ENCODE data around the gene GPR62.
"Not testable (repeated sequence)": the region's sequence is repeated elsewhere in the genome, so short reads cannot be mapped to it uniquely, and the experiment has no call there.

Gene GPR62

GRCh38 chr3:51971350-51971749 lies 16.2 kb downstream of the GPR62 start:
- DNase-seq = no peak

GRCh38 chr3:51974277-51974962 lies 19.2 kb downstream of the GPR62 start:
- no peak for DNase-seq

DNA sequence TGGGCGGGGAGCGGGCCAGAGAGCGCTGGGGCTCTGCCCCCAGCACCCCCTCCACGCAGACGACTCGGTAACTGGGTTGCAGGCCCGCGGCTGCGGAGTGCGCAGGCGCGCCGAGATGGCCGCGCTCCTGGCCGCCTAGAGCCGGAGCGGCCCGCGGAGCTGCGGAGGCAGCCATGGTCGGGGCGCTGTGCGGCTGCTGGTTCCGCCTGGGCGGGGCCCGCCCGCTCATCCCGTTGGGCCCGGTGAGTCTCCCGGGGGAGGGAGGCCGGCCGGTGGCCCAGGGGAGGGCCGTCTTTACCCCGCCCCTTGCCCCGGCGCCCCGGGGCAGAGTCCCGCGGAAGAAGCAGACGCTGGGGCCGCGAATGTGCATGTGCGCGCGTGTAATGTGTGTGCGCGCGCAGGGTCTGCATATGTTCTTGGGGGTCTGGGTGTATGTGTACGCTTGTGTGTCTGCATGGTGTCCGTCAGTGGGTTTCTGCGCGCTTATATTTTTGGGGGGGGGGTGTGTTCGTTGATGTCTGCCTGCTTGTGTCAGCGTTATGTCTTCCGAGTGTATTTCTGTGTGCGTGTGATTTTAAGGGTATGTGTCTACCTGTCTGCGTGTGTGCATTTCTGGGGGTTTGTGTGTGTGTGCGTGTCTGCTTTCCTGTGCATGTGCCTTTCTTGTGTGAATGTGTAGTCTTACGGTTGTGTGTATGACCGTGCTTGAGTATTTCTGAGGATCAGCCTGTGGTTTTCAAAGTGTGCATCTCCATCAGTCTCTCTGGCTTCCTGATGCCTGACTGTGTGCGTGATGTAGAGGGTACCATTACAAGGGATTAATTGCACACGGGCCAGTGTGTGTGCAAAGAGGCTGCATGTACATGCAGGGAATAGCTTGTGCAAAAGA lies 20.0 kb downstream of the GPR62 start, which contains the start of gene ABHD14A:
ABHD14A (plus strand) TSS at position 102 of the 889 bp plus-strand sequence; CDS start at position 174, 72 bp downstream.
- peak; percentile 57 for DNase-seq

DNA sequence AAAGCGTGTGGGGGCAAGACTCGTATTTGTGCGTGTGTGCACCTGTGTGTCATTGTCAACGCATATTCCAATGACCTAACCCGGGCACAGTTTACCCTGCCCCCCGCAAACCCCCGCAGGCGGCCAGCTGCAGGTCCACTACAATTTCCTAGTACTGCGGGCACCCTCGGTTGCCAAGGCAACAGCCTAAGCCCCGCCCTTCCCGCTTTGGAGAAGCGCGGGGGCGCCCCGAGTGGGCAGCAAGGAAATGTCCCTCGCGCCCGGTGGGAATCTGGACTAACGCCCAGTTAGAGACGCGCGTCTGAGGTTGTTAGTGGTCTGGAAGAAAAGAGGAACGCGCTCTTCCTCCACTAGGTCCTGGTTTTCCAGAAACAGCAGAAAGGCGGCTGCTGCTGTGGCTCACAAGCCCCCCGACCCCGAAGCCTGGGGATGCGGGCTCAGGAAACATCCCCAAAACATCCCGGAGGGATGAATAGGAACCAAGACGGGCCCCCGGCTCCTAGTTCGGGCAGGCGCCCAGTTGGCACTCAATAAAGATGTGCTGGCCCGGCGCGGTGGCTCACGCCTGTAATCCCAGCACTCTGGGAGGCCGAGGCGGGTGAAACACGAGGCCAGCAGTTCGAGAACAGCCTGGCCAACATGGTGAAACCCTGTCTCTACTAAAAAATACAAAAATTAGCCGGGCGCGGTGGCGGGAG lies 20.8 kb downstream of the GPR62 start:
- no peak for DNase-seq

DNA sequence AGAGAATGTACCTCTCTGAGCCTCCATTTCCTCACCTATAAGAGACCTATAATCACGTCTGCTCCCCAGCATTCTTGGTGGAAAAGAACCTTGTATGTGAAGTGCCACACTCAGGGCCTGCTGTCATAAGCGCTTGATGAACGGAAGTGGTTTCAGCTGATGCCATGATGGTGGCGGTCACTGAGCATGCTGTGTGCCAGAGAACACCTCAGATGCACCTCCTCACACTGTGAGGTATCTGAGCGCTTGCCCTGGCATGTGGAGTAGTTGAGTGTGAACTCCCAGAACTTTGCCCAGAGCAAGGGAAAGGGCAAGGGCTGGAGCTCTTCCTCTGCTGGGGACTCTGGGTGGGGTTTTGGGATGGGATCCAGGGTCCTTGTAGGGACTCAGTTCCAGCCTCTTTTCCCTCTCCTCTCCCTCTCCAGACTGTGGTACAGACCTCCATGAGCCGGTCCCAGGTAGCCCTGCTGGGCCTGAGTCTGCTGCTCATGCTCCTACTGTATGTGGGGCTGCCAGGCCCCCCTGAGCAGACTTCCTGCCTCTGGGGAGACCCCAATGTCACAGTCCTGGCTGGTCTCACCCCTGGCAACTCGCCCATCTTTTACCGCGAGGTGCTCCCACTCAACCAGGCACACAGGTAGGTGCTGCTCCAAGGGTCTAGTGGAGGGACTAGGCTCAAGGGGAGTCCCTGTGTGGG lies 22.4 kb downstream of the GPR62 start:
- no peak for DNase-seq

DNA sequence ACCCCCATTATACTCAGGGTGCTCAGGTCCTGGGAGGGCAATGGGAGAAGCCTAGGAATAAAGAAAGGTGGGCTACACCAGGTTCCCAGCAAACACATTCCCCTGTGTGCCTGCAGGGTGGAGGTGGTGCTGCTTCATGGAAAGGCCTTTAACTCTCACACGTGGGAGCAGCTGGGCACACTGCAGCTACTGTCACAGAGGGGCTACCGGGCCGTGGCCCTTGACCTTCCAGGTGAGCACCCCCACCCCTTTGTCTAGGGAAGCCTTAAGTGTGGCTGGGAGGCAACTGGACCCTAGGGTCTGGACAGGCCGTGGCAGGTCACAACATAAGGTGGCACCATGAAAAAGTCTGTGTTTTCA lies 22.9 kb downstream of the GPR62 start:
- no peak for DNase-seq

- no peak for DNase-seq
Measured at GRCh38 chr3:51980253-51980652, 25.1 kb downstream of the GPR62 start.

- DNase-seq = peak; percentile 39
Measured at GRCh38 chr3:51982352-51982837, 27.2 kb downstream of the GPR62 start.

GRCh38 chr3:51982838-51983577 lies 27.8 kb downstream of the GPR62 start, which contains the start of gene ACY1:
Gene ACY1, plus strand, starts transcription at chr3:51983535. Its CDS starts 530 bp downstream, at chr3:51984065.
- DNase-seq = peak; percentile 93

GRCh38 chr3:51983578-51984268 lies 28.5 kb downstream of the GPR62 start:
- no peak for DNase-seq

GRCh38 chr3:51984269-51984647 lies 29.1 kb downstream of the GPR62 start:
- no peak for DNase-seq

DNA sequence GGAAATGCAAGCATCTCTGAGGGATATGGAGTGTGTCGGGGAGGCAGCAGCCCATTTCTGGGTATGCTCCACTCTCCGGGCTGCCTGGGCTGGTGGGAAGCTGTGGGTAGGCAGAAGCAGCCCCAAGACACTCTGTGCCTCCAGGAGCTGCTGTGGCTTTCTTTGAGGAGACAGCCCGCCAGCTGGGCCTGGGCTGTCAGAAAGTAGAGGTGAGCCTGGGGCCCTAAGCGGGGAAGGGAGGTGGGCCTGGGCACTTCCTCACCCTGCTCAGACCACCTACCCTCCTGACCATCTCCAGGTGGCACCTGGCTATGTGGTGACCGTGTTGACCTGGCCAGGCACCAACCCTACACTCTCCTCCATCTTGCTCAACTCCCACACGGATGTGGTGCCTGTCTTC lies 29.9 kb downstream of the GPR62 start:
- DNase-seq = no peak

DNA sequence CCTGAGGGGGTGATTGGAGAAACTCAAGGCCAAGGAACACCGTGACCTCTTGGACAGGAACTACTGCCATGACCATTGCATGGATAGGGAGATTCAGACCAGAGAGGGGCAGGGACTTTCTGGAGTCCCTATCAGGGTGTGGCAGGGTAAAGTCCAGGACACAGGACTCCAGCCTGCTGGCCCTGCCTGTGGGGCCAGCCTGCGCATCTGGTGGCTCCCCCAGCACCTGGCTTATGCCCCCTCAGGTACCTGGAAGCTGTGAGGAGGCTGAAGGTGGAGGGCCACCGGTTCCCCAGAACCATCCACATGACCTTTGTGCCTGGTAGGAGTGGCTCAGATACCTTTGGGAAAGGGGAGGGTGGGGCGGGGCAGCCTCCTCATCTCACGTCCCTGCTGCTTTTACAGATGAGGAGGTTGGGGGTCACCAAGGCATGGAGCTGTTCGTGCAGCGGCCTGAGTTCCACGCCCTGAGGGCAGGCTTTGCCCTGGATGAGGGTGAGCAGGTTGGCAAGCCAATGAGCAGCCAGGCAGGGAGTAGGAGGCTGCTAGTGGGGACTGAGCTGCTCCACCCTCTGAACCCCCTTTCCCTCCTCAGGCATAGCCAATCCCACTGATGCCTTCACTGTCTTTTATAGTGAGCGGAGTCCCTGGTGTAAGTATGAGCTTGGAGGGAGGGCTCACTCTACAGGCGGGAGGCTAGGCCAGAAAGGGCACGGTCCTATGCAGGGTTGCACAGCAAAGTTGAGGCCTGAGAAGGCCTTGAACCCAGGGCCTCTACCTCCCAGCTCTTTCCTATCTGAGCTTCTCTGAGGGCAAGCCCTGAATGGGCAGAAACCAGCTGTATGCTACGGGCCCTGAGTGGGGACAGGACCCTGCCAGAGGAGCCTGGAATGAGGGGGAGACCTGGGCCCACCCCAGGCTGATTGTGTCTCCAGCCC lies 31.1 kb downstream of the GPR62 start:
- no peak for DNase-seq

GRCh38 chr3:51987568-51987967 lies 32.4 kb downstream of the GPR62 start:
- no peak for DNase-seq

DNA sequence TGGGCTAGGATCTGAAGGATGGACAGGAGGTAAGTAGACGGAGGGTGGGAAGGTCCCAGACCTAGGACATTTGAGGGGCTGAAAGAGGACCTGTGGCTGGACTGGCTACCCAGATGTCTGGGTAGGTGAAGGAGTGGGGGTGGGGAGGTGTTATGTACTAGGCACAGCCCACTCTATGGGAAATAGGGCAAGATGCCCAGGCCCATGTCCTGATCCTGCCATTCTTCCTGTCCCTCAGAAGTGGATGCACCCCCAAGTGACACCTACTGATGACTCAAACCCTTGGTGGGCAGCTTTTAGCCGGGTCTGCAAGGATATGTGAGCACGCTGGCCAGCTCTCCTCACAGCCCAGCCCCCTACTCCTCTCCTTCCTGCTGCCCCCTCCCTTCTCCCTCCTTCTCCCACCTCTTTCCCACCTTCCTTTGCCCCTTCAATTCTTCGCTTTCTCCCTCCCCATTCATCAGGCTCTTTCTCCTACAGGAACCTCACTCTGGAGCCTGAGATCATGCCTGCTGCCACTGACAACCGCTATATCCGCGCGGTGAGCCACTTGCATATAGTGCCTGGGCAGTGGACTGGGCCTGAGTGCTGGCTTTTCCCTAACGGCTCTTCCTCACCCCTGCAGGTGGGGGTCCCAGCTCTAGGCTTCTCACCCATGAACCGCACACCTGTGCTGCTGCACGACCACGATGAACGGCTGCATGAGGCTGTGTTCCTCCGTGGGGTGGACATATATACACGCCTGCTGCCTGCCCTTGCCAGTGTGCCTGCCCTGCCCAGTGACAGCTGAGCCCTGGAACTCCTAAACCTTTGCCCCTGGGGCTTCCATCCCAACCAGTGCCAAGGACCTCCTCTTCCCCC lies 33.3 kb downstream of the GPR62 start:
- no peak for DNase-seq

- not testable (repeated sequence) for DNase-seq
Measured at GRCh38 chr3:51990501-51990971, 35.4 kb downstream of the GPR62 start.

DNA sequence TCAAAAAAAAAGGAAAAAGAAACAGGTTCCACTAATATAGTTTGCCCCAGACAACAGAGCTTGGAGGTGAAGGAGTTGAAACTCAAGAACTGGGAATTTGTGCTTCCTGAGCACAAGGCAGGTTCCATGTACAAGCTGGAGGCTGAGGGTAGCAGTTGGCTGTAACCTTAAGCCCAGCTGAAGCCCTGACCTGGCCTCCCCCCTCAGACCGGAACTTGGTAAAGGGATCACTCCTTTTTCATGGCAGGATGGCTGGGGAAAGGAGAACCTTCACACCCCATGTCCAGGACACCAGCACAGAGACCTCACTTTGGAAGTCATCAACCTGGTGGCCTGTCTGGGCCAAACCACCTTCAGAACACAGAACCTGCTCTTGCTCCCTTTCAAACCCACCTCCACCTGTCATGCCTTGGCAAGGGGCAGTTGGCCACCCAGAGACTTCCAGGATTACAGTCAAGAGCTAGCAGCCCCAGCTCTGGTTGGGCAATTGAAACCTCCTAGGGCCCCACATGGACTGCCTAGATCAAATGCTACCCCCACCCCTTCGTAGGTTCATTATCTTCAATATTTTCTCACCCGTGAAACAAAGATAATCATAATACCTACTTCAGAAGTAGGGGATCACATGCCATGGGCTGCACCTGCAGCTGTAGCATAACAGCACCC lies 37.0 kb downstream of the GPR62 start:
- DNase-seq = no peak

- not testable (repeated sequence) for DNase-seq
Measured at GRCh38 chr3:51993657-51994056, 38.5 kb downstream of the GPR62 start.

Data from NCI-H226 (cell line).